Calu3 (cell line): ENCODE data around the gene DPM1. TPM values are rescaled to one million over a fixed set of nuclear protein-coding genes. Genes with fewer than 3 reads are reported as not detected.

Experiments
- BruUV-seq: library from RNA; stranded (reverse); fragments of 400-500 nt; replicated peaks from 2 replicates; lab custom pipeline; 2021; lab: Mats Ljungman, UMichigan
- CTCF ChIA-PET: fragments of 300-600 bp; sonication (Branson Sonifier 250); formaldehyde crosslinking; loops from one replicate; lab custom pipeline; 2022; ENCODE audit warnings: antibody characterized with exemption; lab: Charles Lee
- DNase-seq: peaks from one replicate; pipeline ENCODE4 v3.0.0; 2022
- H3K27ac Mint-ChIP-seq: one replicate; pipeline ENCODE4 v1.8.0; 2022; ENCODE audit warnings: mixed read lengths; ENCODE audit not compliant: unreplicated experiment
- H3K27me3 Mint-ChIP-seq: one replicate; pipeline ENCODE4 v1.8.0; 2022; ENCODE audit warnings: mixed read lengths; ENCODE audit not compliant: unreplicated experiment
- H3K36me3 Mint-ChIP-seq: one replicate; pipeline ENCODE4 v1.8.0; 2022; ENCODE audit warnings: mild to moderate bottlenecking, moderate library complexity, mixed read lengths; ENCODE audit not compliant: insufficient read depth, unreplicated experiment
- H3K4me1 Mint-ChIP-seq: one replicate; pipeline ENCODE4 v1.8.0; 2022; ENCODE audit warnings: mild to moderate bottlenecking, low read depth, mixed read lengths; ENCODE audit not compliant: unreplicated experiment
- H3K4me3 Mint-ChIP-seq: one replicate; pipeline ENCODE4 v1.8.0; 2022; ENCODE audit warnings: mild to moderate bottlenecking, low read depth, moderate library complexity, mixed read lengths; ENCODE audit not compliant: unreplicated experiment
- H3K9me3 Mint-ChIP-seq: one replicate; pipeline ENCODE4 v1.8.0; 2022; ENCODE audit warnings: low read depth, mixed read lengths; ENCODE audit not compliant: unreplicated experiment
- intact Hi-C: fragments of 100-400 bp; cut with micrococcal nuclease; formaldehyde crosslinking; loops from one replicate; pipeline ENCODE4 v1.10.0; 2022; ENCODE audit not compliant: unreplicated experiment
- total RNA-seq: library from RNA; stranded (reverse); gene quantifications from 2 replicates; pipeline ENCODE4 v1.2.3, GENCODE V29; 2022
- TF ChIP-seq, protein P1 (sequence below): fragments of 200-600 bp; IDR thresholded peaks from one replicate; pipeline ENCODE4 v1.8.0; 2022; ENCODE audit warnings: antibody characterized with exemption; ENCODE audit not compliant: unreplicated experiment

Gene DPM1
- total RNA-seq, 1 experiment from 2014 or later, result 89.1 TPM

DNA sequence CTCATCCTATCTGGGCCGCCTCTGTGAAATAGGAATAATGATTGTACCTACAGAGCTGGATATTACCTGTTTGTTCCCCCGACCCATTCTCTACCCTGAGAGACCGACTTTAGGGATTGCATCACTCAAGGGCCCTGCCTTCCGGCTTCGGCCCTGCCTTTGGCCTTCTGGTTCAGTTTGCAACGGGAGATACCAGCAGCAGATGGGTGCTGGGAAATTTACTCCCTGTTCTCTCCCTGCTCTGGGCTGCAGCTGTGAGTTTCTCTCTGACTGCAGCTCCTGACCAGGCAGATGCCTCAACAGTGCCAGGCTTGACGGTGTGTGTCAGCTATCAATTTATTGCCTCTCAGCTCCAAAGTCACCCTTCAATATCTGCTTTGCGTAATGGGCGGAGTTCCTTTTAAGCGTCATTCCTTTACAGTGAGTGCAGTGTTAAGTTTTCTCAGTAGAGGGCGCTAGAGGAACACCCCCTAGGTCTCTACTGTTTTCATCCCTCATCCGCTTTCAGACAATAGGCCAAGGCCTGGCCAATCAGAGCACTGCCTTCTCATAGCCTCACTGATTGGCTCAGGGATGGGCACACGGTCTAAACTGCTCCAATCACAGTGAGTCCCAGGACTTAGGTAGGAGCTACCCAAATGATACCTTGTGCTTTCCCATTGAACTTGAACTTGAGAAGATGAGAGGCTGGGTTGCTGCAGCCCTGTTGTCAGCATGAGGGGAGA, 34.6 kb upstream of the DPM1 start:
- Mint-ChIP-seq H3K9me3 (no peaks in the 10 kb centered on the region), H3K4me3 (no peak overlapping the region), H3K27me3 (peaks cover 72% of the 10 kb centered on the region), H3K27ac (no peak overlapping the region), H3K4me1 (peaks cover 10% of the 10 kb centered on the region), H3K36me3 (no peaks in the 10 kb centered on the region)
- no TSS peak for BruUV-seq
- DNase-seq, result peak; percentile 75
- CTCF ChIA-PET, result interaction anchor here (0.6 to 2.8 kb wide), 8 partner anchors 22 to 1762 kb away, joined by 3 to 17 read pairs (median 4); no protein-coding TSS in a partner anchor
- TF ChIP-seq, protein P1, sequence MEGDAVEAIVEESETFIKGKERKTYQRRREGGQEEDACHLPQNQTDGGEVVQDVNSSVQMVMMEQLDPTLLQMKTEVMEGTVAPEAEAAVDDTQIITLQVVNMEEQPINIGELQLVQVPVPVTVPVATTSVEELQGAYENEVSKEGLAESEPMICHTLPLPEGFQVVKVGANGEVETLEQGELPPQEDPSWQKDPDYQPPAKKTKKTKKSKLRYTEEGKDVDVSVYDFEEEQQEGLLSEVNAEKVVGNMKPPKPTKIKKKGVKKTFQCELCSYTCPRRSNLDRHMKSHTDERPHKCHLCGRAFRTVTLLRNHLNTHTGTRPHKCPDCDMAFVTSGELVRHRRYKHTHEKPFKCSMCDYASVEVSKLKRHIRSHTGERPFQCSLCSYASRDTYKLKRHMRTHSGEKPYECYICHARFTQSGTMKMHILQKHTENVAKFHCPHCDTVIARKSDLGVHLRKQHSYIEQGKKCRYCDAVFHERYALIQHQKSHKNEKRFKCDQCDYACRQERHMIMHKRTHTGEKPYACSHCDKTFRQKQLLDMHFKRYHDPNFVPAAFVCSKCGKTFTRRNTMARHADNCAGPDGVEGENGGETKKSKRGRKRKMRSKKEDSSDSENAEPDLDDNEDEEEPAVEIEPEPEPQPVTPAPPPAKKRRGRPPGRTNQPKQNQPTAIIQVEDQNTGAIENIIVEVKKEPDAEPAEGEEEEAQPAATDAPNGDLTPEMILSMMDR, result peak; percentile 86
- intact Hi-C loops, result loop anchor here (1.0 kb wide), 1 partner anchor 312 kb away; no protein-coding TSS in a partner anchor

DNA sequence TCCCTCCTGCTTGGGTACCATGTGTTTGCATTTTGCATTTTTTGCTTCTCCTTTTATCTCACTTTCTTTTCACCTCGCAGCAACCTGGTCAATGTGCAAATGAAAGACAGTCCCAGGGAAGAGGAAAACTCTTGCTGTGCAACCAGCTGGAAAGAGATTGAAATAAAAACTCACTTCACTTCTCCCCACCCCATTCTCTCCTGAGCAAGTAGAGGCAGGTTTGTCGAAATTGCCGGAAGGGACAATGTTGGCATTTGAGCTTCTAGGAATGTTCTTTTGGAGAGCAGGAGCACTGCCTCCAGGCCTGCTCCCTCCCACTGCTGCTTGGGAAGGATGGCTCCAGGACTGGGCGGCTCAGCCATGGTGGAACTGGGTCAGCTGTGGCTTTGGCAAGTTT, 34.0 kb upstream of the DPM1 start:
- intact Hi-C loops, result no loop called here
- CTCF ChIA-PET, result interaction anchor here (0.6 to 2.8 kb wide), 7 partner anchors 23 to 1761 kb away, joined by 3 to 17 read pairs (median 4); no protein-coding TSS in a partner anchor
- H3K27ac Mint-ChIP-seq, result no peak overlapping the region
- H3K4me1 Mint-ChIP-seq, result peaks cover 10% of the 10 kb centered on the region
- no peak for DNase-seq
- H3K4me3 Mint-ChIP-seq, result no peak overlapping the region
- H3K9me3 Mint-ChIP-seq, result no peaks in the 10 kb centered on the region
- H3K27me3 Mint-ChIP-seq, result peaks cover 71% of the 10 kb centered on the region
- no peaks in the 10 kb centered on the region for H3K36me3 Mint-ChIP-seq
- TF ChIP-seq, protein P1, result no peak
- BruUV-seq, result no TSS peak

DNA sequence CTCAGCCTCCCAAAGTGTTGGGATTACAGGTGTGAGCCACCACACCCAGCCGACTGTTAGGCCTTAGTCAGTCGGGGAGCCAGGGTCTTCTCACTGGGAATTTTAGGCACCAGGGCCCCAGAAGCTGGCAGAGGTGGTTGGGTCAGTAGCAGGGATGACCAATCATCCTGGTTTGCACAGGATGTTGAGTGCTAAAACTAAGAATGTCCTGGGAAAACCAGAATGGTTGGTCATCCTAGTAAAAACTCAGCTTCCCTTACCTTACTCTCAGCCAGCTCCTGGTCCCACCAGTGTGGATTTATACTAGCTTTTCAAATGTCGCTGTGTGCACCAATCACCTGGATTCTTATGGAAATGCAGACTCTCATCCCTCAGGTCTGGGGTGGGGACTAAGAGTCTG, 32.7 kb upstream of the DPM1 start:
- CTCF ChIA-PET, result interaction anchor here (0.6 kb wide), 1 partner anchor 171 kb away, joined by 3 read pairs; no protein-coding TSS in a partner anchor
- intact Hi-C loops, result no loop called here
- Mint-ChIP-seq H3K9me3 (no peaks in the 10 kb centered on the region), H3K4me3 (no peak overlapping the region), H3K4me1 (peaks cover 10% of the 10 kb centered on the region), H3K27ac (no peak overlapping the region), H3K36me3 (no peaks in the 10 kb centered on the region), H3K27me3 (peaks cover 58% of the 10 kb centered on the region)
- no TSS peak for BruUV-seq
- DNase-seq, result no peak
- TF ChIP-seq, protein P1, result no peak

- Mint-ChIP-seq H3K4me3 (no peak overlapping the region), H3K9me3 (no peaks in the 10 kb centered on the region), H3K4me1 (peaks cover 5% of the 10 kb centered on the region), H3K27ac (no peak overlapping the region), H3K27me3 (peaks cover 40% of the 10 kb centered on the region), H3K36me3 (no peaks in the 10 kb centered on the region)
- TF ChIP-seq, protein P1, result peak; percentile 86
- peak; percentile 93 for DNase-seq
- no TSS peak for BruUV-seq
- CTCF ChIA-PET, result interaction anchor here (0.5 to 4.5 kb wide), 49 partner anchors 9 to 1062 kb away, joined by 3 to 121 read pairs (median 4); partner anchors contain the start of genes ADNP, BCAS4, DPM1 and MOCS3
- intact Hi-C loops, result loop anchor here (1.0 to 10.0 kb wide), 5 partner anchors 217 to 607 kb away; no protein-coding TSS in a partner anchor
These were observed 29.3 kb upstream of the DPM1 start for GRCh38 chr20:50987493-50988210.
